ENCODE measurements around the gene LYPD4. TPM values are rescaled to one million over a fixed set of nuclear protein-coding genes. Genes with fewer than 3 reads are reported as not detected.

LYPD4 gene
- total RNA-seq, 1 experiment from 2014 or later: not detected

DNA sequence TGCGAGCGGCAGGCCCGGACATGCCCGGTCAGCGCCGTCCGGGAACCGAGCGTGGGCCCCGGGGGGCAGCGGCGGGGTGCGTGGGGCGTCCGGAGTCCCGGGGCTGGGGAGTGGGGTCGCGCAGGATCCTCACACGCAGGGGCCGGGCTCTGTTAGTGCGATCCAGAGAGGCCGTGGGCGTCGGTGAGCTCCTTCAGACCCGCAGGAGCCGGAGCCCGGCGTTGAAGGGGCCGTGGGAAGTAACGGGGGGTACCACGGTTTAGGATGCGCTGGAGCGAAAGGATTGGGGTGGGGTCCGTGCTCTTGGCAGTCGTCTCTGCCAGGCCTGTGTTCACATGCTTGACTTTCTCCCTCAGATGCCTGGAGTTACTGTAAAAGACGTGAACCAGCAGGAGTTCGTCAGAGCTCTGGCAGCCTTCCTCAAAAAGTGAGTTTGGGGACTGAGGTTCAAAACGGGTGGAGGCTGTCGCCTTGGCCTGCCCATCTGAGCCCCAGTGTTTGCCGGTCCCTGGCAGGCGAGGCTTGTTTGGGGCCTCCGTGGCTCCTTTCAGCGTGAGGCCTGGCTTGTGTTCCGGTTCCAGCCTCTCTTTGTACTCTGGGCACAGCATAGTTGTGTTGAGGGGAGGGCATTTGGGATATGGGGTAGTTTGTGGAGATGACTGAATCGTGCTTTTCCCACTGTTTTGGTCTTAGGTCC, 16.1 kb upstream of the LYPD4 start (continued):
- TF ChIP-seq, protein P1, sequence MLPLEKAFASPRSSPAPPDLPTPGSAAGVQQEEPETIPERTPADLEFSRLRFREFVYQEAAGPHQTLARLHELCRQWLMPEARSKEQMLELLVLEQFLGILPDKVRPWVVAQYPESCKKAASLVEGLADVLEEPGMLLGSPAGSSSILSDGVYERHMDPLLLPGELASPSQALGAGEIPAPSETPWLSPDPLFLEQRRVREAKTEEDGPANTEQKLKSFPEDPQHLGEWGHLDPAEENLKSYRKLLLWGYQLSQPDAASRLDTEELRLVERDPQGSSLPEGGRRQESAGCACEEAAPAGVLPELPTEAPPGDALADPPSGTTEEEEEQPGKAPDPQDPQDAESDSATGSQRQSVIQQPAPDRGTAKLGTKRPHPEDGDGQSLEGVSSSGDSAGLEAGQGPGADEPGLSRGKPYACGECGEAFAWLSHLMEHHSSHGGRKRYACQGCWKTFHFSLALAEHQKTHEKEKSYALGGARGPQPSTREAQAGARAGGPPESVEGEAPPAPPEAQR (CRISPR knock-in tag; IDR thresholded peaks at IDR 0.05): no peak
- TF ChIP-seq, protein P2, sequence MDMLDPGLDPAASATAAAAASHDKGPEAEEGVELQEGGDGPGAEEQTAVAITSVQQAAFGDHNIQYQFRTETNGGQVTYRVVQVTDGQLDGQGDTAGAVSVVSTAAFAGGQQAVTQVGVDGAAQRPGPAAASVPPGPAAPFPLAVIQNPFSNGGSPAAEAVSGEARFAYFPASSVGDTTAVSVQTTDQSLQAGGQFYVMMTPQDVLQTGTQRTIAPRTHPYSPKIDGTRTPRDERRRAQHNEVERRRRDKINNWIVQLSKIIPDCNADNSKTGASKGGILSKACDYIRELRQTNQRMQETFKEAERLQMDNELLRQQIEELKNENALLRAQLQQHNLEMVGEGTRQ (CRISPR knock-in tag; IDR thresholded peaks at IDR 0.05): 0 out of 2 replicates have a peak, but pooled peaks have one; percentile 2
- no peak for TF ChIP-seq SOX15 (CRISPR knock-in tag; IDR thresholded peaks at IDR 0.05)
- TF ChIP-seq ZNF396 (CRISPR knock-in tag; IDR thresholded peaks at IDR 0.05; ENCODE audit: borderline replicate concordance): no peak
- TF ChIP-seq, protein P3, sequence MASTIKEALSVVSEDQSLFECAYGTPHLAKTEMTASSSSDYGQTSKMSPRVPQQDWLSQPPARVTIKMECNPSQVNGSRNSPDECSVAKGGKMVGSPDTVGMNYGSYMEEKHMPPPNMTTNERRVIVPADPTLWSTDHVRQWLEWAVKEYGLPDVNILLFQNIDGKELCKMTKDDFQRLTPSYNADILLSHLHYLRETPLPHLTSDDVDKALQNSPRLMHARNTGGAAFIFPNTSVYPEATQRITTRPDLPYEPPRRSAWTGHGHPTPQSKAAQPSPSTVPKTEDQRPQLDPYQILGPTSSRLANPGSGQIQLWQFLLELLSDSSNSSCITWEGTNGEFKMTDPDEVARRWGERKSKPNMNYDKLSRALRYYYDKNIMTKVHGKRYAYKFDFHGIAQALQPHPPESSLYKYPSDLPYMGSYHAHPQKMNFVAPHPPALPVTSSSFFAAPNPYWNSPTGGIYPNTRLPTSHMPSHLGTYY (CRISPR knock-in tag; IDR thresholded peaks at IDR 0.05): peak; percentile 22; the same call in 1 of the 2 replicates
- TF ChIP-seq, protein P4, sequence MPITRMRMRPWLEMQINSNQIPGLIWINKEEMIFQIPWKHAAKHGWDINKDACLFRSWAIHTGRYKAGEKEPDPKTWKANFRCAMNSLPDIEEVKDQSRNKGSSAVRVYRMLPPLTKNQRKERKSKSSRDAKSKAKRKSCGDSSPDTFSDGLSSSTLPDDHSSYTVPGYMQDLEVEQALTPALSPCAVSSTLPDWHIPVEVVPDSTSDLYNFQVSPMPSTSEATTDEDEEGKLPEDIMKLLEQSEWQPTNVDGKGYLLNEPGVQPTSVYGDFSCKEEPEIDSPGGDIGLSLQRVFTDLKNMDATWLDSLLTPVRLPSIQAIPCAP (CRISPR knock-in tag; IDR thresholded peaks at IDR 0.05): no peak; the same call in 1 of the 2 replicates
- TF ChIP-seq ZNF232 (CRISPR knock-in tag; IDR thresholded peaks at IDR 0.05): no peak
- peak; percentile 35; the same call in 1 of the 2 replicates for TF ChIP-seq ZNF416 (CRISPR knock-in tag; IDR thresholded peaks at IDR 0.05)
- no peak for TF ChIP-seq IRF2 (CRISPR knock-in tag; IDR thresholded peaks at IDR 0.05; ENCODE audit: borderline replicate concordance, low read depth)
- TF ChIP-seq, protein P5, sequence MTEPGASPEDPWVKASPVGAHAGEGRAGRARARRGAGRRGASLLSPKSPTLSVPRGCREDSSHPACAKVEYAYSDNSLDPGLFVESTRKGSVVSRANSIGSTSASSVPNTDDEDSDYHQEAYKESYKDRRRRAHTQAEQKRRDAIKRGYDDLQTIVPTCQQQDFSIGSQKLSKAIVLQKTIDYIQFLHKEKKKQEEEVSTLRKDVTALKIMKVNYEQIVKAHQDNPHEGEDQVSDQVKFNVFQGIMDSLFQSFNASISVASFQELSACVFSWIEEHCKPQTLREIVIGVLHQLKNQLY (CRISPR knock-in tag; IDR thresholded peaks at IDR 0.05): no peak
- TF ChIP-seq, protein P6, sequence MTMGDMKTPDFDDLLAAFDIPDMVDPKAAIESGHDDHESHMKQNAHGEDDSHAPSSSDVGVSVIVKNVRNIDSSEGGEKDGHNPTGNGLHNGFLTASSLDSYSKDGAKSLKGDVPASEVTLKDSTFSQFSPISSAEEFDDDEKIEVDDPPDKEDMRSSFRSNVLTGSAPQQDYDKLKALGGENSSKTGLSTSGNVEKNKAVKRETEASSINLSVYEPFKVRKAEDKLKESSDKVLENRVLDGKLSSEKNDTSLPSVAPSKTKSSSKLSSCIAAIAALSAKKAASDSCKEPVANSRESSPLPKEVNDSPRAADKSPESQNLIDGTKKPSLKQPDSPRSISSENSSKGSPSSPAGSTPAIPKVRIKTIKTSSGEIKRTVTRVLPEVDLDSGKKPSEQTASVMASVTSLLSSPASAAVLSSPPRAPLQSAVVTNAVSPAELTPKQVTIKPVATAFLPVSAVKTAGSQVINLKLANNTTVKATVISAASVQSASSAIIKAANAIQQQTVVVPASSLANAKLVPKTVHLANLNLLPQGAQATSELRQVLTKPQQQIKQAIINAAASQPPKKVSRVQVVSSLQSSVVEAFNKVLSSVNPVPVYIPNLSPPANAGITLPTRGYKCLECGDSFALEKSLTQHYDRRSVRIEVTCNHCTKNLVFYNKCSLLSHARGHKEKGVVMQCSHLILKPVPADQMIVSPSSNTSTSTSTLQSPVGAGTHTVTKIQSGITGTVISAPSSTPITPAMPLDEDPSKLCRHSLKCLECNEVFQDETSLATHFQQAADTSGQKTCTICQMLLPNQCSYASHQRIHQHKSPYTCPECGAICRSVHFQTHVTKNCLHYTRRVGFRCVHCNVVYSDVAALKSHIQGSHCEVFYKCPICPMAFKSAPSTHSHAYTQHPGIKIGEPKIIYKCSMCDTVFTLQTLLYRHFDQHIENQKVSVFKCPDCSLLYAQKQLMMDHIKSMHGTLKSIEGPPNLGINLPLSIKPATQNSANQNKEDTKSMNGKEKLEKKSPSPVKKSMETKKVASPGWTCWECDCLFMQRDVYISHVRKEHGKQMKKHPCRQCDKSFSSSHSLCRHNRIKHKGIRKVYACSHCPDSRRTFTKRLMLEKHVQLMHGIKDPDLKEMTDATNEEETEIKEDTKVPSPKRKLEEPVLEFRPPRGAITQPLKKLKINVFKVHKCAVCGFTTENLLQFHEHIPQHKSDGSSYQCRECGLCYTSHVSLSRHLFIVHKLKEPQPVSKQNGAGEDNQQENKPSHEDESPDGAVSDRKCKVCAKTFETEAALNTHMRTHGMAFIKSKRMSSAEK (CRISPR knock-in tag; IDR thresholded peaks at IDR 0.05; ENCODE audit: borderline replicate concordance): no peak
- peak; percentile 12 for TF ChIP-seq FOXK1 (CRISPR knock-in tag; IDR thresholded peaks at IDR 0.05)
- no peak for TF ChIP-seq KAT7 (CRISPR knock-in tag; IDR thresholded peaks at IDR 0.05; ENCODE audit: borderline replicate concordance)
- TF ChIP-seq RELA (CRISPR knock-in tag; IDR thresholded peaks at IDR 0.05; ENCODE audit: borderline replicate concordance): no peak
- peak; percentile 46; the same call in 1 of the 2 replicates for TF ChIP-seq ZNF219 (CRISPR knock-in tag; IDR thresholded peaks at IDR 0.05; ENCODE audit: borderline replicate concordance)
- TF ChIP-seq, protein P7, sequence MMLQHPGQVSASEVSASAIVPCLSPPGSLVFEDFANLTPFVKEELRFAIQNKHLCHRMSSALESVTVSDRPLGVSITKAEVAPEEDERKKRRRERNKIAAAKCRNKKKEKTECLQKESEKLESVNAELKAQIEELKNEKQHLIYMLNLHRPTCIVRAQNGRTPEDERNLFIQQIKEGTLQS (CRISPR knock-in tag; conservative IDR thresholded peaks at IDR 0.05): no peak
- no peak for TF ChIP-seq GRHL2 (CRISPR knock-in tag; IDR thresholded peaks at IDR 0.05; ENCODE audit: insufficient replicate concordance, severe bottlenecking)
- no peak for TF ChIP-seq SP1 (CRISPR knock-in tag; conservative IDR thresholded peaks at IDR 0.05)
- TF ChIP-seq TP53 (CRISPR knock-in tag; IDR thresholded peaks at IDR 0.05): peak; percentile 92; the same call in 1 of the 2 replicates
- TF ChIP-seq, protein P8, sequence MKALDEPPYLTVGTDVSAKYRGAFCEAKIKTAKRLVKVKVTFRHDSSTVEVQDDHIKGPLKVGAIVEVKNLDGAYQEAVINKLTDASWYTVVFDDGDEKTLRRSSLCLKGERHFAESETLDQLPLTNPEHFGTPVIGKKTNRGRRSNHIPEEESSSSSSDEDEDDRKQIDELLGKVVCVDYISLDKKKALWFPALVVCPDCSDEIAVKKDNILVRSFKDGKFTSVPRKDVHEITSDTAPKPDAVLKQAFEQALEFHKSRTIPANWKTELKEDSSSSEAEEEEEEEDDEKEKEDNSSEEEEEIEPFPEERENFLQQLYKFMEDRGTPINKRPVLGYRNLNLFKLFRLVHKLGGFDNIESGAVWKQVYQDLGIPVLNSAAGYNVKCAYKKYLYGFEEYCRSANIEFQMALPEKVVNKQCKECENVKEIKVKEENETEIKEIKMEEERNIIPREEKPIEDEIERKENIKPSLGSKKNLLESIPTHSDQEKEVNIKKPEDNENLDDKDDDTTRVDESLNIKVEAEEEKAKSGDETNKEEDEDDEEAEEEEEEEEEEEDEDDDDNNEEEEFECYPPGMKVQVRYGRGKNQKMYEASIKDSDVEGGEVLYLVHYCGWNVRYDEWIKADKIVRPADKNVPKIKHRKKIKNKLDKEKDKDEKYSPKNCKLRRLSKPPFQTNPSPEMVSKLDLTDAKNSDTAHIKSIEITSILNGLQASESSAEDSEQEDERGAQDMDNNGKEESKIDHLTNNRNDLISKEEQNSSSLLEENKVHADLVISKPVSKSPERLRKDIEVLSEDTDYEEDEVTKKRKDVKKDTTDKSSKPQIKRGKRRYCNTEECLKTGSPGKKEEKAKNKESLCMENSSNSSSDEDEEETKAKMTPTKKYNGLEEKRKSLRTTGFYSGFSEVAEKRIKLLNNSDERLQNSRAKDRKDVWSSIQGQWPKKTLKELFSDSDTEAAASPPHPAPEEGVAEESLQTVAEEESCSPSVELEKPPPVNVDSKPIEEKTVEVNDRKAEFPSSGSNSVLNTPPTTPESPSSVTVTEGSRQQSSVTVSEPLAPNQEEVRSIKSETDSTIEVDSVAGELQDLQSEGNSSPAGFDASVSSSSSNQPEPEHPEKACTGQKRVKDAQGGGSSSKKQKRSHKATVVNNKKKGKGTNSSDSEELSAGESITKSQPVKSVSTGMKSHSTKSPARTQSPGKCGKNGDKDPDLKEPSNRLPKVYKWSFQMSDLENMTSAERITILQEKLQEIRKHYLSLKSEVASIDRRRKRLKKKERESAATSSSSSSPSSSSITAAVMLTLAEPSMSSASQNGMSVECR (CRISPR knock-in tag; IDR thresholded peaks at IDR 0.05; ENCODE audit: borderline replicate concordance): 0 out of 2 replicates have a peak, but pooled peaks have one; percentile 9
- TF ChIP-seq TCF7 (CRISPR knock-in tag; IDR thresholded peaks at IDR 0.05; ENCODE audit: low read depth): 0 out of 2 replicates have a peak, but pooled peaks have one; percentile 64
- no peak for TF ChIP-seq ZNF317 (CRISPR knock-in tag; IDR thresholded peaks at IDR 0.05; ENCODE audit: borderline replicate concordance, low read depth)

All from WTC11 (cell line).